ENCODE results near the gene TH.

DNA sequence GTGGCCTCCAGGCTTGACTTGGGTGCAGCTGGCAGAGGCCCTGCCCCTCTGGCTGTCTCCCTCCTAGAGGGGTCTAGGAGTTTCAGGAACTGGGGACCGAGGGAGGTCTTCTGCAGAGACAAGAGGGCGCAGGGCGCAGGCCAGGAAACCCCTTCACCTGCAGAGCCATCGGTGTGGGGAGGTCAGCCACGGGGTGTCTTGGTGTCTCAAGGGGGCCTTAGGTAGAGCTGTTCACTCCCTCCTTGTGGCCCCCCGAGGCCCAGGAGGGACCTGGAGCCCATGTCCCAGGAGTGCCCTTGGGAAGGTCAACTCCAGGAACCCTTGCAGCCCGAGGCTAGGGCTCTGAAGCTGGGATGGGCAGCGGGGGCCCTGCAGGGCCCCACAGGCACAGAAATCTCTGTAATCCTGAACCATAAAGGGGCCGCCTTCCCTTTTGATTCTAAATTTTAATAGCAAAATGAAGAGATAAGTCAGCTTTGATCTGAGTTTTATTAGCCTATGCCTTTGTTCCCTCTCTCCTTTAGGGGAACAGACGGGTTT lies 31.4 kb upstream of the TH start:
- TF ChIP-seq, protein P1, sequence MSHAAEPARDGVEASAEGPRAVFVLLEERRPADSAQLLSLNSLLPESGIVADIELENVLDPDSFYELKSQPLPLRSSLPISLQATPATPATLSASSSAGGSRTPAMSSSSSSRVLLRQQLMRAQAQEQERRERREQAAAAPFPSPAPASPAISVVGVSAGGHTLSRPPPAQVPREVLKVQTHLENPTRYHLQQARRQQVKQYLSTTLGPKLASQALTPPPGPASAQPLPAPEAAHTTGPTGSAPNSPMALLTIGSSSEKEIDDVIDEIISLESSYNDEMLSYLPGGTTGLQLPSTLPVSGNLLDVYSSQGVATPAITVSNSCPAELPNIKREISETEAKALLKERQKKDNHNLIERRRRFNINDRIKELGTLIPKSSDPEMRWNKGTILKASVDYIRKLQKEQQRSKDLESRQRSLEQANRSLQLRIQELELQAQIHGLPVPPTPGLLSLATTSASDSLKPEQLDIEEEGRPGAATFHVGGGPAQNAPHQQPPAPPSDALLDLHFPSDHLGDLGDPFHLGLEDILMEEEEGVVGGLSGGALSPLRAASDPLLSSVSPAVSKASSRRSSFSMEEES (CRISPR knock-in tag; IDR thresholded peaks at IDR 0.05), result no peak
- TF ChIP-seq, protein P2, sequence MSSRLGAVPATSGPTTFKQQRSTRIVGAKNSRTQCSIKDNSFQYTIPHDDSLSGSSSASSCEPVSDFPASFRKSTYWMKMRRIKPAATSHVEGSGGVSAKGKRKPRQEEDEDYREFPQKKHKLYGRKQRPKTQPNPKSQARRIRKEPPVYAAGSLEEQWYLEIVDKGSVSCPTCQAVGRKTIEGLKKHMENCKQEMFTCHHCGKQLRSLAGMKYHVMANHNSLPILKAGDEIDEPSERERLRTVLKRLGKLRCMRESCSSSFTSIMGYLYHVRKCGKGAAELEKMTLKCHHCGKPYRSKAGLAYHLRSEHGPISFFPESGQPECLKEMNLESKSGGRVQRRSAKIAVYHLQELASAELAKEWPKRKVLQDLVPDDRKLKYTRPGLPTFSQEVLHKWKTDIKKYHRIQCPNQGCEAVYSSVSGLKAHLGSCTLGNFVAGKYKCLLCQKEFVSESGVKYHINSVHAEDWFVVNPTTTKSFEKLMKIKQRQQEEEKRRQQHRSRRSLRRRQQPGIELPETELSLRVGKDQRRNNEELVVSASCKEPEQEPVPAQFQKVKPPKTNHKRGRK (tag; IDR thresholded peaks at IDR 0.05), result no peak
- TF ChIP-seq ZNF436 (CRISPR knock-in tag; IDR thresholded peaks at IDR 0.05) (no peak), SMARCB1 (IDR thresholded peaks at IDR 0.05; ENCODE audit: insufficient read length, low read depth) (no peak), SIX5 (IDR thresholded peaks at IDR 0.05; ENCODE audit: borderline replicate concordance in 1 of 2, insufficient read depth in 1 of 2, low read depth in 1 of 2, low read length in 2 of 2) (no peak), NRF1 (conservative IDR thresholded peaks at IDR 0.05 in 1 of 2, IDR thresholded peaks at IDR 0.05 in 1 of 2) (no peak), EP300 (IDR thresholded peaks at IDR 0.05; ENCODE audit: low read length) (no peak), NR2C2 (CRISPR knock-in tag; IDR thresholded peaks at IDR 0.05) (no peak), NR2C2 (tag; IDR thresholded peaks at IDR 0.05) (no peak), ZFP1 (CRISPR knock-in tag; IDR thresholded peaks at IDR 0.05) (no peak), CTCF (IDR thresholded peaks at IDR 0.05 in 2 of 3, conservative IDR thresholded peaks at IDR 0.05 in 1 of 3; ENCODE audit: insufficient read depth in 2 of 3, low read depth in 1 of 3, low read length in 3 of 3) (no peak), BRD4 (IDR thresholded peaks at IDR 0.05) (no peak), ZNF609 (CRISPR knock-in tag; IDR thresholded peaks at IDR 0.05; ENCODE audit: borderline replicate concordance) (no peak)
- TF ChIP-seq, protein P3, sequence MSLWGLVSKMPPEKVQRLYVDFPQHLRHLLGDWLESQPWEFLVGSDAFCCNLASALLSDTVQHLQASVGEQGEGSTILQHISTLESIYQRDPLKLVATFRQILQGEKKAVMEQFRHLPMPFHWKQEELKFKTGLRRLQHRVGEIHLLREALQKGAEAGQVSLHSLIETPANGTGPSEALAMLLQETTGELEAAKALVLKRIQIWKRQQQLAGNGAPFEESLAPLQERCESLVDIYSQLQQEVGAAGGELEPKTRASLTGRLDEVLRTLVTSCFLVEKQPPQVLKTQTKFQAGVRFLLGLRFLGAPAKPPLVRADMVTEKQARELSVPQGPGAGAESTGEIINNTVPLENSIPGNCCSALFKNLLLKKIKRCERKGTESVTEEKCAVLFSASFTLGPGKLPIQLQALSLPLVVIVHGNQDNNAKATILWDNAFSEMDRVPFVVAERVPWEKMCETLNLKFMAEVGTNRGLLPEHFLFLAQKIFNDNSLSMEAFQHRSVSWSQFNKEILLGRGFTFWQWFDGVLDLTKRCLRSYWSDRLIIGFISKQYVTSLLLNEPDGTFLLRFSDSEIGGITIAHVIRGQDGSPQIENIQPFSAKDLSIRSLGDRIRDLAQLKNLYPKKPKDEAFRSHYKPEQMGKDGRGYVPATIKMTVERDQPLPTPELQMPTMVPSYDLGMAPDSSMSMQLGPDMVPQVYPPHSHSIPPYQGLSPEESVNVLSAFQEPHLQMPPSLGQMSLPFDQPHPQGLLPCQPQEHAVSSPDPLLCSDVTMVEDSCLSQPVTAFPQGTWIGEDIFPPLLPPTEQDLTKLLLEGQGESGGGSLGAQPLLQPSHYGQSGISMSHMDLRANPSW (CRISPR knock-in tag; IDR thresholded peaks at IDR 0.05), result no peak

All from K562 (cell line).